Stimulated activated CD4-positive, alpha-beta T cell treated with anti-CD3 and anti-CD28 coated beads, Interleukin-1b, Interleukin-23, amount 100 ng/mL, for 1 hour (primary cell): ENCODE results near the gene PCOLCE2.

ENCODE experiments used
- DNase-seq, 2 donors: peaks; one replicate each; pipeline ENCODE4 v3.0.0-alpha.2; 2020; ENCODE audit warnings: low read depth in 2 of 2

PCOLCE2 gene, protein sequence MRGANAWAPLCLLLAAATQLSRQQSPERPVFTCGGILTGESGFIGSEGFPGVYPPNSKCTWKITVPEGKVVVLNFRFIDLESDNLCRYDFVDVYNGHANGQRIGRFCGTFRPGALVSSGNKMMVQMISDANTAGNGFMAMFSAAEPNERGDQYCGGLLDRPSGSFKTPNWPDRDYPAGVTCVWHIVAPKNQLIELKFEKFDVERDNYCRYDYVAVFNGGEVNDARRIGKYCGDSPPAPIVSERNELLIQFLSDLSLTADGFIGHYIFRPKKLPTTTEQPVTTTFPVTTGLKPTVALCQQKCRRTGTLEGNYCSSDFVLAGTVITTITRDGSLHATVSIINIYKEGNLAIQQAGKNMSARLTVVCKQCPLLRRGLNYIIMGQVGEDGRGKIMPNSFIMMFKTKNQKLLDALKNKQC

DNA sequence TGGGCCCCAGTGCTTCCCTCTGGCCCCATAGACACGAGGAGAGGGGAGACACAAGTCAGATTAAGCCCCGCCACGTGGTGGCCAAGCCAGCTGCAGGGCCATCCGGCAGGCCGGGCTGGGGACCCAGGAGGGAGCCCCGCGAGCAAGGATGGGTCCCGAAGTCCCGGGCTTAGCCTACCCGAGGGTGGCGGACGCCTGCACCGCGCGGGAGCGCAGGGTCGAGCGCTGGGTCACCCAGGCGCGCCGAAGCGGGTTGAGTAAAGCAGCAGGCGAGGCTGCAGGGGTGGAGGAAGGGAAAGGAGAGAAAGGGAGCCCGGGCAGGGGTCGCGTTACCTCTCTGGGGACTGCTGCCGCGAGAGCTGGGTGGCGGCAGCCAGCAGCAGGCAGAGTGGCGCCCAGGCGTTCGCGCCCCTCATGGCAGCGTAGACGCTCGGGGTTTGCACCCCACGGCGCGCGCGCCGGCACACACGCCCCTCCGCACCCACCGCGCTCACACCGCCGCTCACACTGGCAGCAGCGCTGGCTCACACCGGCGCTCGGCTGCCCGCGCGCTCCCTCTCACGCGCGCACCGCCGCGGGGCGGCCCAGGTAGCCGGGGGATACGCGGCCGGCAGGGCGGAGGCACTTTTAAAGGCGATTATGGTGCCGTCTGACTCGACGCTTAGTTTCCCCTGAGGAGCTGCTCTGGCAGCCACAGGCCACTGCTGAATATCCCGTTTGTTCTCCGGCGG lies at the start of gene PCOLCE2:
PCOLCE2 (minus strand) TSS at position 603 of the 731 bp plus-strand sequence; CDS start at position 416, 187 bp downstream.
- no peak for DNase-seq

DNA sequence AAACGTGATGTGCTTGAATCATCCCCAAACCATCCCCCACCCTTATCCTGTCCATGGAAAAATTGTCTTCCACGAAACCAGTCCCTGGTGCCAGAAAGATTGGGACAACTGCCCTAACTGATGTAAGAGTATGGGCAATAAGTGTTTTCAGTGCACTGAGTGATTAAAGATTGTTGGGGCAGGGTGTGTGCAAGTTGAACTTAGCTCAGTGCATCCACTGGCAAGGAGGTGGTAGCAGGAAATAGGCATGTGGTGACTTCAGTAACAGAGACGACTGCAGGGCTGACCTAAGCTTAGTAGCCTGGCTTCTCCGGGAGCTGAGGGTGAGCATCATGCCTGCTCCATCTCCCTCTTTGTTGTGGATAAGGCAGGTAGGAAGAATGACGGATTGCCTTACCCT lies 47.1 kb upstream of the PCOLCE2 start:
- no peak for DNase-seq

DNA sequence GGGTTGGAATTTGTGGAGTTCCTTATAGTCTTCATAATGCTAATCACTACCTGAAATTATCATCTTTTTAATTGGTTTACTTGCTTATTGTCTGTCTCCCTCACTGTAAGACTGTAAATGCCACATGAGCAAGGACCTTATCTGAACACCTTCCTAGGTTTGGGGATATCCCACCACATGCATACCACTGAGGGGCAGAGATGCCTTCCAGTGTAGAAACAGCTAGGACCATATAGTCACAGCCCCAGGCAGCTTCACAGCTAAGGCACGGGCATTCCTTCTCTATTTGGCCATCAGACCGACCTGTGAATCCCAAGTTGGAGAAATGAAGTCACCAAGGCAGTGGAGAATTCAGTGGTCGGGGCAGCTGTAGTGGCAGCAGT lies 46.0 kb upstream of the PCOLCE2 start:
- DNase-seq, result no peak

DNA sequence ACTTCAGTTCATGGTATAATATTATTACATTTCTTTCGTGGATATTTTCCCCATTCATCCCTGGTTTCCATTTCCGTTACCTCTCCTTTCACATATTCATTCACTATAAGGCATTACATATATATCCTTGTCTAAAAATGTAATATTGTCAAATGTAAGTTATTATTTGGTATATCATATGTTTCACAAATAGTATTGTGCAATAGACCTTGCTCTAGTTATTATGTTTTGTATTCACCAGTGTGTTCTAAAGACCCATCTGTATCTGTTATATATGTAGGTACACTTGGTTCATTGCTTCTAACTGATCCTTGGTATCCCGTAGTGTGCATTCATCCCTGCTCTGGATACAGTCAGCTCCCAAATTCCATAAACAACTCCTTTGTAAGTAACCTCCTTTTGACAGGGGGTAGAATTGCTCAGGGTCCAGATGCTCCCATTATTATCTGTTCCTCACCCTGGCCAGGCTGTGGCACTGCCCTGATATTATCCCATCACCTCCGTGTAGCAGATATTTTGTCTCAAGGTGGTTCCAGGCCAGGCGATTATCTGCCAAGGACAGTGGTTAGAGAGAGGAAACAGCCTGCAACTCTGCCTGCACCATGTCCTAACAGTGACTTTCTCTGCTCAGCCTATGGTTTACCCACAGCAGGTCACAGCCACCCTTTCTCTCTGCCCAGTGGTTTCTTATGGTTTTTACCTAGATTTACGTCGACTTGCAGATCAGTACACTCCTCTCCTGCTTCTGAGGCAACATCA lies 45.4 kb upstream of the PCOLCE2 start:
- DNase-seq, result no peak

DNA sequence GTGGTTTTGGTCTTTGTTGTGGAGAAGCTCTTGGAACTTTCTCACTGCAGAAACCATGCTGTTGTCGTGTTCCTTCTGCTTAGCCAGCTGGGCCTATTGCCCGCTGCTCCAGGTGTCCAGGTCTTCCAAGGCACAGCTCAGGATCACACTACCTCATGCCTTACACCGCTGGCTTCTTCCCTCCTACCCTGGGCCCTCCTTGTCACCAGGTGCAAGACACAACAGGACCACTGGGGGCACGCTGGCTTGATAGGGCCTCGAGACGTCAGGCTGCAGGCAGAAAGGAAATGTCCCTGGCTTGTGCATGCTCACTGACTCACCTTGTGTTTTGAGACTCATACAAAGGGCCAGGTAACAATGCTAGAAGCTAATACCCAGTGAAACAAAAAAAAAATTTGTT lies 42.3 kb upstream of the PCOLCE2 start:
- DNase-seq, result no peak

DNA sequence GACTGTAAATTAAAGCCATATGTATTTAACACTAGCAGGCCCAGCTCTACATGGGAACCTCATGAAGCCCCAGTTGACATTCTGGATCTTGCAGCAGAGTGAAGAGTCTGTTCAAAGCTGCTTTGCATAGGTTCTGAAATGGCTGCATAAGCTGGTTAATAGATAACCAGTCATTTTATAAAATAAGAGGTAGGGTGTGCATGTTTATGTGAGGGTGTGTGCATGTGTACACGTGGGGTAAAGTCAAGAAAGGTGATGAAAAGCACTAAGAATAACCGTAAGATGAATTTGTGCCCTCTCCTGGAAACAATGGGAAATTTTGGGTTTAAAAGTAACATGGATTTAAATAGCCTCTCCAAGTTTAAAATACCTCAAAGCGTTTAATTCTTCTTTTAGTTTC lies 41.6 kb upstream of the PCOLCE2 start:
- no peak for DNase-seq

DNA sequence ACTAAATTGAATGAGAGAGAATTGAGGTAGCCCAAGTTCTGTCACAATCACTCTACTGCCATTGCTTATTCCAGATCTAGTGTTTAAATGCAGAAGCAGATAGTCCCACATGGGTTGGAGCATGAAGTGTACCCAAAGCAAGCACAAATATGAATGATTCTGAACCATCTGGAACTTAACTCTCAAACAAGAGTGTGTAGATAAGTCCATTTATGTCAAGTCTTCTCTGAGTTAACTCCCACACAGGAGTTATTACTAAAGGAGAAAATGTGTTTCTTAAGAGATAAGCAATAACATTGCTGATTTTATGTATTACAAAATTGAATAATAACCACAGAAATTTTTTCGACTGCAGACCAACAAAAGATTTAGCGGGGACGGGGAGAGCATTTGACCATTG lies 41.0 kb upstream of the PCOLCE2 start:
- DNase-seq, result no peak

DNA sequence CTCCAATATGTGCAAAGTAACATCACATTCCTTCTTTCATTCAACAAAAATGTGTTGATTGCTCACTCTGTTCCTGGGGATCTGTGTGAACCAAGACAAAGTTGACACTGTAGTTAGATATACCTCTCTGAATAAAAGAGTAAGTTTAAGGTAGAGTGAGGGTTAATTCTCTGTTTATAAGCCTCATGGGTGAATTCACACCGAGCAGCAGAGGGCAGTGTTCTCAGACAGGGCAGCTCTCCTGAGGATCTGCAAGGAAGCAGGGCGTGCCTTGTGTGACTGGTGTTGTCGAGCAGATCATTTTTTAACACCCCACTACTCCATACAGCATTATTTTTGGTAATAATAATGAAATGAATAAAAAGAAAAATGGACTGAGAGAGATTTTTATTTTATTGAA lies 40.2 kb upstream of the PCOLCE2 start:
- no peak for DNase-seq

DNA sequence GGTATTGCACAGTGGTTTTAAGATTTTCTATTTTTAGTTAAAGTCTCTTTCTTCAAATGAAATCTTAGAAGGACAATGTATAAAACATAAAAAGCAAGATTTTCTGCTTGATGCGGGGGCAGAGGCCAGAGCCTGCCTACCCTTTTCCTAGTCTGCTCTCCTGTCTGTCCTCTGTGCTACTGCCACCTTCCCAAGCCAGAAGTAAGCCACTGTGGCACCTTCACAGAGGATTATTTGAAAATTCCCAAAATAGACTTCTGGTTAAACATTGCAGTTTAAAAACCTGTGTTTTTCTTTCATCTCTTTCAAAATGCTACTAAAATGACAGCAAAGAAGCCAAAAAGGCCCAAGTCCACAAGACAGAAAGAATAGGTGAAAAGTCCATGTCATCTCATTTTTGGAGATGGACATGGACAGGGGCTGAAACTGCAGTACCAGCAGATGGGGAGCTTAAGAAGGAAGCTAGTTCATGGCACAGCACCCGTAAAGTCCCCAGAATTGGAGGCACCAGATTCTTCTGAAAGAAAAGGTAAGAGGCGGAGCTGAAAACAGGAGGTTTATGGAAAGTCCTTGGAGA lies 37.6 kb upstream of the PCOLCE2 start:
- no peak for DNase-seq

DNA sequence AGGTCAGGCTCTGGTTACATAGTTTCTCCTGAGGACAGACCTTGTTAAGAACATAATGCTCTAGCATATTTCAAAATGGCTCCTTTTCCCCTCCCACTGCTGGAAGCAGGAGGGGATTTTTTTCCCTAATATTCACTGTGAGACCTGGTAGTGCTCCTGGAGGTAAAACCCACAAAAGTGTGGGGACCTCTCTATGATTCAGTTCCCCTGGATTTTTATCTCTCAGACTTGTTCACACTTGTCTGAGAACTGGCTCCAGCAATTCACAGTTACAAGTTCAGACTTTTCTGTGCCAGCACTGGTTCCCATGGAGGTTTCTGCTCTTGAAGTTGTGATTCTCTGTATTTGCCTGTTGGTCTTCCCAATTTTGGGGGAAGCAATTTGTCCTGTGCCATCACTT lies 36.3 kb upstream of the PCOLCE2 start:
- DNase-seq, result no peak

DNA sequence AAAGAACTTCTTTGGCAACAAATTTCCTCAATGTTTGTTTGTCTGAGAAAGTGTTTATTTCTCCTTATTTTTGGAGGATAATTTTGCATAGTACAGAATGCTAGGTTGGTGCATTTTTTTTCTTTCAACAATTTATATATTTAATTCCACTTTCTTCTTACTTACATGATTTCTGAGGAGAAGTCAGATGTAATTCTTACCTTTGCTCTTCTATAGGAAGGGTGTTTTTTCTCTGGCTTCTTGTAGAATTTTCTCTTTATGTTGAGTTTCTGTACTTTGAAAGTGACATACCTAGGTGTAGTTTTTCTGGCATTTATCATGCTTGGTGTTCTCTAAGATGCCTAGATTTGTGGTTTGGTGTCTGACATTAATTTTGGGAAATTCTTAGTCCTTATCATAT lies 34.8 kb upstream of the PCOLCE2 start:
- no peak for DNase-seq

DNA sequence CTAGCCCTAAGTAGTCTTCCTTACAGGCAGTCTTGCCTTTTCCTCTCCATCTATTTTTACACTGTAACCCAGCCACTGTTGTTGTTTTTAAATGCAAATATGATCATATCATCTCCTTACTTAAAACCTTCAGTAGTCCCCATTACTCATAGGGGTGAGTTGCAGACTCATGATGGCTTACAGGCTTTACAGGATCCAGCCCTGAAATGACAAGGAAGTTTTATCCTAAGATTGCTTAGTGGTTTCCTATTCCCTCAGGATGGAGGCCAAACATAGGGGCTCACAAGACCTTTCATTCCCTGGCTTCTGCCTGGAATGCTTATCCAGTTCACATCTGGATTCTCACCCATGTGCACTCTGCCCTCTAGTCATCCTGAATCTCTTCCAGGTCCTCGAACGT lies 27.7 kb upstream of the PCOLCE2 start:
- no peak for DNase-seq

DNA sequence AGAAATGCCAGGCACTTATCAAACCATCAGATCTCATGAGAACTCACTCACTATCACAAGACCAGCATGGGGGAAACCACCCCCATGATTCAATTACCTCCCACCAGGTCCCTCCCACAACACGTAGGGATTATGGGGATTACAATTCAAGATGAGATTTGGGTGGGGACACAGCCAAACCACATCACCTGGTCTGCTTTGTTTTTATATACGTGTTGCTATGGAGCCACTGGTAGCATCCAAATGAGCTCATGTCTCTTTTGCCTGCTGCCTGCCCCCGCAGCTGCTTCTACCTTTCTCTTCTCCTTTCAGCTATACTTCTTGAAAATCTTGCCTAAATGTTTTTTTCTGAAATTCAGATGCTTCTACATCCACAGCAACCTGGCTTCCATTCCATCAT lies 26.8 kb upstream of the PCOLCE2 start:
- no peak for DNase-seq

DNA sequence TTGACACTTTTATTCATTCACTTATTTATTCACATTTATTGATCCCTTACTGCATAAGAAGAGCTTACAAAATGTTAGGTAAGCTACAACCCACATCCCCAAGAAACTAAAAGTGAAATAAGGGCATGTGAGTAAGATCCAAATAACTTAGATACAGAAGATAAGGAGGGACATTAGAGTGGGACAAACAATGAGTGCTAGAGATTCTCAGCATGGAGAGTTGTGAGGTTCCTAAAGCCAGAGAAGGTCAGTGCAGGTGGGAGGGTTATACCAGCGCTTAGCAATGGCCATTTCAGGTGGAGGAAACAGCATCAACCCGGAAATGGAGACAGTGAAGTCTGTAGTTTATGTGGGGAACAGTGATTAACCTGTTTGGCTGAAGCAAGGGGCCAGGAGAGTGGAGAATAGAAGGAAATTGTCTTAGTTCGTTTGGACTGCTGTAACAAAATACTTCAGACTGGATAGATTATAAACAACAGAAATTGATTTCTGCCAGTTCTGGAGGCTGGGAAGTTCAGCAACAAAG lies 25.5 kb upstream of the PCOLCE2 start:
- DNase-seq, result no peak

DNA sequence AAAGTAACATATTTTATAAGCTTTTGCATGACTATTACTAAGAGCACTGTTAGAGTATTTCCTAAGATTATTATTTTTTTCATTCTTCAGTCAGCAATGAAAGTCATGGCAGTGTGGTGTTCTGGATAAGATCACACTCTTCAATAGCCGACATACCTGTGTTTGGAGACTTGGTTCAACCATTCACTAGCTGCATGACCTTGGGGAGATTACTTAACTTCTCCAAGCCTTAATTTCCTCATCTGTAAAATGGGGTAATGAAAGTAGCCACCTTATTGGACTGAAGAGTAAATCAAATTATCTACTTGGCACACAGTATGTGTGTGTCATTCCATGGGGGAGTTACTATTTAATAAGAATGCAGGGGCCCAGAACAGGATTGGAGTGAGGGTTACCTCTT lies 24.5 kb upstream of the PCOLCE2 start:
- no peak for DNase-seq

DNA sequence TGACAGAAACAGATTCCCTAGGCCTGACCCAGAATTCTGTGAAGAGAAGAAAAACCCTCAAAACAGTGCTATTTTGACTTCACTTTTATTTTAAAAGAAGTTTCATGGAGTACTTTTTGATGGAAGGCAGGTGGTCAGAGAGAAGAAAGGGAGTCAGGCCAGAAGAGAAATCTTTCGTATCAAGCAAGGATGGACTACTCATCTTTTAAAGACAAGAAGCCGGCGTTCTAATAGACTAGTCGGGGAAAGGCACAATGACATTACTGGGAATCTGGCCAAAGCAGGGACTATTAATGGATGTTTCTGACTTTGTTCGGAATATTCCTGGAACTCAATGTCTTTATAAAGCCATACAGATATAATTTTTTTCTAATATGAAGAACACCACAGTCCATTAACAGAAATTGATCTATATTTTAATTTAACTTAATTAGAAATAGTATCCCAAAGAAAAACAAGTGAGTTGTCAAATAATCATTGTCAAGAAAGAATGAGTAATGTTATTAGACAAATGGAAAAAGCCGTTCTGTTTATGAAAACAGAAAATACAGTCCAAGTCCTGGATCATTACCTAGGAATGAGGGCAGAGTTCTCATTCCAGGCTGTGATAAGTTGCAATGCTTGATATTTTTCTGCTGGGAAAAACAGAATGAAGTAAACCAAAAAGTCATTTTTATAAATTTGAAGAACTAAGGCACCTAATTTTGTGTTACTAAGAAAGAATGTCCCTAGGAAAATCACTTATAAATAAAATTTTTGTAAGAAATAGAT lies 23.7 kb upstream of the PCOLCE2 start:
- no peak for DNase-seq

DNA sequence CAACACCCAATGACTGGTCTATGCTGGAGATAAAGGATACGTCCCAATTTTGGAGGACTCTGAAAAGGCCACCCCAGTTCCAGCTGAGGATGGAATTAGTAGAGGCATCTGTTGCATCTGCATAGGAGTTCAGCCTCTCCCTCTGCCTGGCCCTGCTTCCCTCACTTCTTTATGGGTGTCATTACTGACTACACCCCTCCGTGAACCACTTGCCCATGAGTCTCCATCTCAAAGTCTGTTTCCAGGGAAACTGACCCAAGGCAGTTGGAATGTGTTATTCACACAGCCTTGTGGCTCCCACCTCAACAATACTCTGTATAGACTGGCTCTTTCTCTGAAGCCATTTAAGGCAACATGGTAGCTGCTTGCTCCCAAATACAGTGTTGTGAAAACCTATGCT lies 21.4 kb upstream of the PCOLCE2 start:
- no peak for DNase-seq

DNA sequence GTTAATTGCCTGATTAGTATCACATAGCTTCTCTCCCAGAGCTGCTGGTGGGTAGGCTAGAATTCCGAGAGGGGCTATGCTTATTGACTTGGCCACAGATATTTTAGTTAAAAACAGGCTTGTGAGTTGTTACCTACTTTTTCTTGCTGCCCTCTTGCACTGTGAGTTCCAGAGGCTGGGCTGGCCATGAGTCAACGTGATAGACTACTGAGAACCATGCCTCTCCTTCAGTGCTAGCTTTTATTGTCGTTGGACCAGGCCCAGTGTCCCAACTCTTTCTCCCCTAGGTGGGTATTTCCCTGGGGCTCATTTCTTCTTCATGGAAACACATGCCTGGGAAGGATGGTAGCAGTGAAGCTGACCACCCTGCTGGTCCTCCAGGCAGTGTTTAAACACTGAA lies 20.4 kb upstream of the PCOLCE2 start:
- DNase-seq, result no peak

DNA sequence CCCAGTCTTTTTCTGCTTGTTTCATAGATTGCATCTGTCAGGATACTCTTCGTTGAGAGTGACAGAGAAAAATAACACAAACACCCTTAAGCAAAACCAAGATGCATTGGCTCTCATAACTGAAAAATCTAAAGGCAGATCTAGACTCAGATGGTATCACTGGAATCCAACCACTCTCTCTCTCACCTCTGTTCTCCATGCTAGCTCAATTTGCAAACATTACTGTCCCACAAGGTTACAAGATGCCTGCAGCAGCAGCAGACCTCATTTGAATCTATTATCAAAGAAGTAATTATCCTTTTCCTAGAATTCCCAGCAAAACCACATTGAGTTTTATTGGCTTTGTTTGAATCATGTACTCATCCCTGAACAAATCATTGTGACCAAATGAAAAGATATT lies 19.1 kb upstream of the PCOLCE2 start:
- no peak for DNase-seq

DNA sequence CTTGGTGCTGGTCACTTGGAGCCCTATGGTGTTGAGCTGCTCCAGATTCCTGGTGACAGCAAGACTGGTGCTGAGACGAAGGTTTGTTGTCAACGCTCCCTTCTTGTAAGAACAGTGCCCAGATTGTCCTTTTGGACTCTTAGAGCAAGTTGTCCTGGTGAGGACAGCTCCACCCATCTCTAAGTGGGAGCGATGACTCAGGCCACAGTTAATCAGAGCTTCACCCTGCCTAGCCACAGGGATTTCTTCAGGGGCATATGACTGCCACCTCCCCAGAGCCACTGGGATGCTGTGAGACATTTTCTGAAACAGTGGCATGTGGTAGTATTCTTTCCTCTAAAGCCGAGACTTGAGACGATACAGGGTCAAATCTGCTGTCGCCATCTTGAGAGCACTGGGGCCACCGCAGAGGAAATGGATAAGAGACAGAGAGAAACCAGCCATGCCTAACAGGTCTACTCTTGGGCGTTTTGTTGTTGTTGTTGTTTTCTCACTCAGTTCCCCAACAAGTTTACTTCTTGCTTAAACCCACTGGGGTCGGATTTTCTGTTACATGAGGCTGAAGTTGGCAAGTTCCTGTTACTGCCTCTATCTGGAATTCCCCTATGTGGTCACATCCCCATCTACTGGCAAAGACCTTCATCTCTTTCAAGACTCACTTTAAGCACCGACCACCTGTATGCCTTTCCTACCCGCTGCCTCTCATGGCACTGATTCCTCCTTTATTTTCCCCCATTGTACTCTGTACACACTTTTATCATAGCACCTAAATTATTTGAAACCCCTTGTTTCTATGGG lies 16.0 kb upstream of the PCOLCE2 start:
- no peak for DNase-seq
